Heart right ventricle (tissue), 16 donors: Measurements from ENCODE around the gene MTFR2. TPM values are rescaled to one million over a fixed set of nuclear protein-coding genes. Genes with fewer than 3 reads are reported as not detected.

Source experiments
- ATAC-seq, 8 donors: fragments of 200-7000 bp; cut with Tn5 transposase; one replicate each; pipeline ENCODE4 v1.9.1; 2020; ENCODE audit warnings: mild to moderate bottlenecking in 8 of 8, moderate library complexity in 8 of 8, moderate number of reproducible peaks in 1 of 8
- DNase-seq, 2 donors: peaks; one replicate each; pipeline ENCODE4 v3.0.0-alpha.2; 2020
- H3K27ac ChIP-seq, 10 donors: fragments of 200-600 bp; sonication (generic) in 2 of 10; one replicate each; pipeline versions ENCODE4 v1.5.0 to v1.8.0; 2020 to 2022; ENCODE audit warnings: mild to moderate bottlenecking in 3 of 10
- H3K27me3 ChIP-seq, 7 donors: fragments of 200-600 bp; one replicate each; pipeline ENCODE4 v1.8.0; 2021 to 2022; ENCODE audit warnings: mild to moderate bottlenecking in 2 of 7
- H3K36me3 ChIP-seq, 9 donors: fragments of 200-600 bp; sonication (generic) in 1 of 9; one replicate each; pipeline versions ENCODE4 v1.5.0 to v1.8.0; 2020 to 2022; ENCODE audit warnings: mild to moderate bottlenecking in 2 of 9
- H3K4me1 ChIP-seq, 9 donors: fragments of 200-600 bp; sonication (generic) in 1 of 9; one replicate each; pipeline versions ENCODE4 v1.5.0 to v1.8.0; 2020 to 2022; ENCODE audit warnings: mild to moderate bottlenecking in 4 of 9
- H3K4me3 ChIP-seq, 10 donors: fragments of 200-600 bp; sonication (generic) in 2 of 10; one replicate each; pipeline versions ENCODE4 v1.5.0 to v1.8.0; 2020 to 2022; ENCODE audit warnings: mild to moderate bottlenecking in 7 of 10, moderate library complexity in 2 of 10
- H3K9me3 ChIP-seq, 11 donors: fragments of 200-600 bp in 10 of 11; sonication (generic) in 2 of 11; one replicate each; pipeline versions ENCODE4 v1.5.0 to v1.8.0; 2013 to 2022; ENCODE audit warnings: mild to moderate bottlenecking in 2 of 11, control low read depth in 1 of 11, moderate library complexity in 1 of 11
- CTCF ChIP-seq, 9 donors: fragments of 200-600 bp; sonication (generic) in 2 of 9; IDR thresholded peaks; one replicate each; pipeline versions ENCODE4 v1.5.0 to v1.8.0; 2021 to 2022; ENCODE audit warnings: antibody characterized with exemption in 9 of 9, mild to moderate bottlenecking in 5 of 9, moderate library complexity in 1 of 9
- WGBS, 2 donors: extraction: QIAGEN DNeasy Blood & Tissue Kit; methylation state at CpG; one replicate each; pipeline ENCODE4 v1.1.7; 2013; ENCODE audit warnings: inconsistent platforms in 1 of 2; 5-methylcytosine and 5-hydroxymethylcytosine counted together
- intact Hi-C, 10 donors: fragments of 100-400 bp; cut with DNase I; formaldehyde crosslinking; loops; one replicate each; pipeline versions ENCODE4 v1.11.1 to v1.14.2; 2022
- polyA plus RNA-seq, 2 donors: library from polyadenylated mRNA; stranded (reverse); fragments of 200-250 nt; gene quantifications; one replicate each; pipeline ENCODE4 v1.2.3, GENCODE V29; 2013
- total RNA-seq, 10 donors: library from RNA; stranded (reverse); fragmentation: NEBNext Ultra II Directional in 3 of 10; extraction: Animal tissue kit (Norgen Biotek cat#: 25700) in 3 of 10; gene quantifications; one replicate each; pipeline versions ENCODE4 v1.2.1 to v1.2.4, GENCODE V29; 2021 to 2023
- donor health status: Arrhythmogenic right ventricular cardiomyopathy.
- donor health status: ischemic (EF 13 %, LVEDD 7.1; RV severe dilation, severe dysfunction).
- donor health status: healthy with polysubstance abuse.
- donor health status: DM: no; HTN: yes; CAD: no.
- donor health status: DM: no; HTN: no; CAD: no.
- donor health status: ischemic (EF 25% LVEDD 6.9; RV normal size, moderate dysfunction).
- donor health status: ischemic (EF 25% LVEDD 5.7; RV mildly dilated, moderate dysfunction).
- donor health status: healthy.
- donor health status: DM: yes; HTN: yes; CAD: no.
- donor health status: Ischemic cardiomyopathy.
- donor health status: ischemic (EF 35%, LVEDD 5.7; RV mildly dilated, moderate dysfunction).
- donor health status: nonischemic (EF 11% LVEDD 7.7; RV severe dilation, severe dysfunction).
- donor health status: DM: yes; HTN: yes; CAD: no.
- donor health status: PGD.
- donor health status: ischemic (EF 29% LVEDD 5.4; RV normal size, mild dysfunction).
- donor health status: nonischemic (EF 23%, LVEDD 6.1; RV moderate dilation, normal function).

Gene MTFR2
- total and polyA plus RNA-seq, 12 donors: 0.20 to 0.69 (median 0.27) TPM; not detected in 6

- no peak overlapping the region for H3K27ac ChIP-seq
- WGBS, 2 donors: 93 to 94% methylated on average over 4 of the region's 4 CpGs
- intact Hi-C loops: no loop called here
- DNase-seq (no peak), ATAC-seq (no peak)
- peaks cover 0 to 4% (median 0%) of the 10 kb centered on the region in 9 donors for H3K4me1 ChIP-seq
- no peaks in the 10 kb centered on the region for H3K36me3 ChIP-seq
- no peaks in the 10 kb centered on the region for H3K9me3 ChIP-seq
- no peaks in the 10 kb centered on the region for H3K27me3 ChIP-seq
- no peak for TF ChIP-seq CTCF (IDR thresholded peaks at IDR 0.05)
- no peak overlapping the region for H3K4me3 ChIP-seq
Measured at GRCh38 chr6:136208783-136209182, 41.3 kb downstream of the MTFR2 start.

- ATAC-seq (no peak), DNase-seq (no peak)
- Histone ChIP-seq H3K27ac (no peak overlapping the region), H3K4me3 (no peak overlapping the region), H3K36me3 (no peaks in the 10 kb centered on the region), H3K27me3 (no peaks in the 10 kb centered on the region), H3K9me3 (no peaks in the 10 kb centered on the region), H3K4me1 (no peaks in the 10 kb centered on the region)
- intact Hi-C loops: no loop called here
- peak in 2 of 9 donors; percentile 18 to 19 for TF ChIP-seq CTCF (IDR thresholded peaks at IDR 0.05)
- 71 to 72% methylated on average over 5 of the region's 5 CpGs for WGBS, 2 donors
Measured at GRCh38 chr6:136201732-136202131, 48.4 kb downstream of the MTFR2 start.

GRCh38 chr6:136192902-136193301 is 57.2 kb downstream of the MTFR2 start:
- intact Hi-C loops: no loop called here
- no peak overlapping the region for H3K4me3 ChIP-seq
- TF ChIP-seq CTCF (IDR thresholded peaks at IDR 0.05): no peak
- DNase-seq (no peak), ATAC-seq (no peak)
- no peaks in the 10 kb centered on the region for H3K9me3 ChIP-seq
- no peaks in the 10 kb centered on the region for H3K4me1 ChIP-seq
- WGBS, 2 donors: 81 to 84% methylated on average over 6 of the region's 6 CpGs
- no peaks in the 10 kb centered on the region for H3K27me3 ChIP-seq
- H3K27ac ChIP-seq: no peak overlapping the region
- H3K36me3 ChIP-seq: peaks cover 0 to 71% (median 14%) of the 10 kb centered on the region in 9 donors

- H3K4me3 ChIP-seq: no peak overlapping the region
- no peak overlapping the region for H3K27ac ChIP-seq
- intact Hi-C loops: no loop called here
- peak in 1 of 8 donors; percentile 38 for ATAC-seq
- no peaks in the 10 kb centered on the region for H3K9me3 ChIP-seq
- 95 to 96% methylated on average over 32 of the region's 32 CpGs for WGBS, 2 donors
- TF ChIP-seq CTCF (IDR thresholded peaks at IDR 0.05): no peak
- peaks cover 0 to 82% (median 22%) of the 10 kb centered on the region in 9 donors for H3K36me3 ChIP-seq
- no peak for DNase-seq
- no peaks in the 10 kb centered on the region for H3K27me3 ChIP-seq
- H3K4me1 ChIP-seq: no peaks in the 10 kb centered on the region
Measured at GRCh38 chr6:136191606-136192312, 58.4 kb downstream of the MTFR2 start.
